Posterior cingulate gyrus (tissue), 11 donors: Measurements from ENCODE around the gene PPP1R14C.
"Not testable (repeated sequence)": the region's sequence is repeated elsewhere in the genome, so short reads cannot be mapped to it uniquely, and the experiment has no call there.

ENCODE experiments used
- DNase-seq, 10 donors: peaks; one replicate each; pipeline versions ENCODE4 v3.0.0 to v3.0.0-alpha.2; 2020 to 2021; ENCODE audit warnings: mixed read lengths in 3 of 10
- intact Hi-C: fragments of 100-400 bp; cut with DNase I; formaldehyde crosslinking; loops from one replicate; pipeline ENCODE4 v1.15.1; 2023

The PPP1R14C gene

GRCh38 chr6:150159757-150160156, 16.9 kb downstream of the PPP1R14C start:
- DNase-seq = no peak
- intact Hi-C loops = no loop called here

- intact Hi-C loops = no loop called here
- no peak for DNase-seq
Measured at GRCh38 chr6:150163970-150164369, 21.1 kb downstream of the PPP1R14C start.

GRCh38 chr6:150165020-150165702, 22.3 kb downstream of the PPP1R14C start:
- DNase-seq = no peak
- intact Hi-C loops = no loop called here

- no peak for DNase-seq
- intact Hi-C loops = no loop called here
Measured at GRCh38 chr6:150167479-150167873, 24.6 kb downstream of the PPP1R14C start.

- no peak for DNase-seq
- intact Hi-C loops = no loop called here
Measured at GRCh38 chr6:150169181-150169580, 26.3 kb downstream of the PPP1R14C start.

GRCh38 chr6:150169609-150170008, 26.8 kb downstream of the PPP1R14C start:
- DNase-seq = no peak
- intact Hi-C loops = no loop called here

GRCh38 chr6:150172929-150173328, 30.1 kb downstream of the PPP1R14C start:
- no peak for DNase-seq
- intact Hi-C loops = no loop called here

- intact Hi-C loops = no loop called here
- no peak for DNase-seq
Measured at GRCh38 chr6:150175586-150176151, 32.8 kb downstream of the PPP1R14C start.

- no peak for DNase-seq
- intact Hi-C loops = no loop called here
Measured at GRCh38 chr6:150176152-150176551, 33.3 kb downstream of the PPP1R14C start.

GRCh38 chr6:150176659-150177058, 33.8 kb downstream of the PPP1R14C start:
- DNase-seq = no peak
- intact Hi-C loops = no loop called here

- intact Hi-C loops = no loop called here
- no peak for DNase-seq
Measured at GRCh38 chr6:150177259-150177951, 34.6 kb downstream of the PPP1R14C start.

- intact Hi-C loops = no loop called here
- no peak for DNase-seq
Measured at GRCh38 chr6:150177952-150178520, 35.2 kb downstream of the PPP1R14C start.

GRCh38 chr6:150179030-150179429, 36.2 kb downstream of the PPP1R14C start:
- intact Hi-C loops = no loop called here
- no peak for DNase-seq

GRCh38 chr6:150179907-150180424, 37.1 kb downstream of the PPP1R14C start:
- DNase-seq, intact Hi-C loops: not testable (repeated sequence)

GRCh38 chr6:150180517-150180916, 37.7 kb downstream of the PPP1R14C start:
- intact Hi-C loops = no loop called here
- DNase-seq = no peak

- intact Hi-C loops = no loop called here
- DNase-seq = no peak
Measured at GRCh38 chr6:150182460-150183078, 39.7 kb downstream of the PPP1R14C start.

GRCh38 chr6:150183105-150183504, 40.3 kb downstream of the PPP1R14C start:
- intact Hi-C loops = no loop called here
- no peak for DNase-seq

GRCh38 chr6:150183966-150184365, 41.1 kb downstream of the PPP1R14C start:
- no peak for DNase-seq
- intact Hi-C loops = no loop called here

GRCh38 chr6:150184850-150185731, 42.2 kb downstream of the PPP1R14C start:
- intact Hi-C loops = no loop called here
- no peak for DNase-seq

GRCh38 chr6:150185732-150186117, 42.9 kb downstream of the PPP1R14C start:
- no peak for DNase-seq
- intact Hi-C loops = no loop called here
